Vagina (tissue), 2 donors: ENCODE results near the gene PACS1.

Experiments used
- POLR2AphosphoS5 ChIP-seq, 2 donors: sonication (generic); formaldehyde crosslinking; IDR thresholded peaks; one replicate each; pipeline ENCODE4 v1.9.0; 2017; ENCODE audit warnings: antibody characterized with exemption in 2 of 2, mild to moderate bottlenecking in 2 of 2, low read depth in 1 of 2; ENCODE audit not compliant: insufficient read depth in 1 of 2
- TF ChIP-seq, protein P1 (sequence below), 3 experiments: fragments of 450-650 bp in 2 of 3; fragments of 200-600 bp in 1 of 3; sonication (generic) in 1 of 3; IDR thresholded peaks; one replicate each; pipeline ENCODE4 v1.5.1; 2017 to 2019; ENCODE audit warnings: antibody characterized with exemption in 3 of 3, mild to moderate bottlenecking in 2 of 3, moderate library complexity in 2 of 3

DNA sequence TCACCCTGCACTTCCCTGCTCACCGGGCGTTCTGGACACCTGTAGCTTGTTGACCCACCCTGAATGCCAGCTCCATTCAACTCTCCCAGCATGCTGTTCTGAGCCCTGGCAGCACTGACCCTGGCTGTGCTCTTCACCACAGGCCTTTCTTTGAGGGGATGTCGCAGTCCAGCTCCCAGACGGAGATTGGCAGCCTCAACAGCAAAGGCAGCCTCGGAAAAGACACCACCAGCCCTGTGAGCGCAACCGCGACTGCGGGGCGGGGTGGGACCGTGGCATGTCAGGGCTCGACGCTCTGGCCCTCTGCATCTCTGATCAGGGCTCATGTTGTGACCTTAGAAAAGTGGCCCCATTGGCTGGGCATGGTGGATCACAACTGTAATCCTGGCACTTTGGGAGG is 150.9 kb downstream of the PACS1 start:
- TF ChIP-seq, protein P1, sequence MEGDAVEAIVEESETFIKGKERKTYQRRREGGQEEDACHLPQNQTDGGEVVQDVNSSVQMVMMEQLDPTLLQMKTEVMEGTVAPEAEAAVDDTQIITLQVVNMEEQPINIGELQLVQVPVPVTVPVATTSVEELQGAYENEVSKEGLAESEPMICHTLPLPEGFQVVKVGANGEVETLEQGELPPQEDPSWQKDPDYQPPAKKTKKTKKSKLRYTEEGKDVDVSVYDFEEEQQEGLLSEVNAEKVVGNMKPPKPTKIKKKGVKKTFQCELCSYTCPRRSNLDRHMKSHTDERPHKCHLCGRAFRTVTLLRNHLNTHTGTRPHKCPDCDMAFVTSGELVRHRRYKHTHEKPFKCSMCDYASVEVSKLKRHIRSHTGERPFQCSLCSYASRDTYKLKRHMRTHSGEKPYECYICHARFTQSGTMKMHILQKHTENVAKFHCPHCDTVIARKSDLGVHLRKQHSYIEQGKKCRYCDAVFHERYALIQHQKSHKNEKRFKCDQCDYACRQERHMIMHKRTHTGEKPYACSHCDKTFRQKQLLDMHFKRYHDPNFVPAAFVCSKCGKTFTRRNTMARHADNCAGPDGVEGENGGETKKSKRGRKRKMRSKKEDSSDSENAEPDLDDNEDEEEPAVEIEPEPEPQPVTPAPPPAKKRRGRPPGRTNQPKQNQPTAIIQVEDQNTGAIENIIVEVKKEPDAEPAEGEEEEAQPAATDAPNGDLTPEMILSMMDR (IDR thresholded peaks at IDR 0.05): no peak
- TF ChIP-seq POLR2AphosphoS5 (IDR thresholded peaks at IDR 0.05; ENCODE audit: insufficient read depth in 1 of 2, low read depth in 1 of 2): no peak
